DMS79 (cell line): Measurements from ENCODE around the gene USP19.

Experiments used
- DNase-seq: peaks from one replicate; lab custom pipeline; 2025; lab: John Stamatoyannopoulos, UW

Gene USP19

GRCh38 chr3:49134471-49135265 is 14.0 kb upstream of the USP19 start:
- no peak for DNase-seq

DNA sequence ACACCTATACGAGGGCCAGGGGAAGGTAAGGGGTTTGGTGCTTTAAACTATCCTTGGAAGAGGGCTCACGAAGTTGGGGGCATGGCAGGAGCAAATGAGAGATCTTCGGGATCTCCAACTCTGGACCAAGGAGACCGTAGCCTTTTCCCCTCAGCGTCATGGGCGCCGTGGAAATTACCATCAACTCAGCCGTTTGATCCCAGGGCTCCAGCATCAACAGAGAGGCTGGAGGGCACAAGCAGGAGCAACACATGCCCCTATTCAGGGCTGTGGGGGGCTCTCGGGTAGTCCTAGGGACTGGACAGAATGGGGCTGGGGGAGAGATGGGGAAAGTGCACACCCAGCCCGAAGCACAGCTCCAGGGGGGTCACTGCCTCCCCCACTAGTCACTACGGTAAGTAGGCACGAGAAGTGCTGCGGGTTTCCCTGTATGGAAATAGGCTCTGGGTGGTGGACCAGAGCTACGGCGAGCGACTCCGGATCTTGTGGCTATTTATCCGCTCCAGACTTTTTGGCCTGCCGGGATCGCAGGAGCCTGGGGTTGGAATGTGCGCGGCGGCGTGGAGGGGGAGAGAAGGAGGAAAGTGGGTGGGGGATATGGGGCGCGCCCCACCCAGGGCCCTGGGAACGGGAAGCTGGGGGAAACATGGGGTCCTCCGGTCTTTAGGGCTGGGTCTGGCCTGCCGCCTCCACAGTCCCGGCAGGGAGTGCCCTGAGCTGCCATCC is 12.8 kb upstream of the USP19 start:
- peak; percentile 17 for DNase-seq

- DNase-seq = no peak
These were observed 12.0 kb upstream of the USP19 start, which contains the start of gene LAMB2 for GRCh38 chr3:49132437-49133225. Gene LAMB2 (minus strand): TSS chr3:49133050. CDS start chr3:49132867, 183 bp downstream.

DNA sequence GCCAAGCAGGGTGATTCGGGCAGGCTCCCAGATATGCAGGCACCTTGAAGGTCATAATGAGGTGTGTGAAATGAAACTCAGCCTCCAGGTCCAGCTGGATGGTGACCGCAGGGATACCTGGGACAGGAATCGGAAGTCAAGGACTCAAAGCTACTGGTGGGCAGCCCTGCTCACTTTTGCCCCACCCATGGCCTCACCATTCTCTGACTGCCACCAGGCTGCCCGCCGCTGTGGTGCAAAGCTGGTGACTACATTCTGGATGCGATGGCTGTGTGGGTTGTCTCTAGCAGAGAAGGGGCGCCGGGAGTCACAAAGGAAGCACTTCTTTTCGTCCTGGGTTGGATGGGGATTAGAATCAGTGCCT is 11.4 kb upstream of the USP19 start:
- DNase-seq = no peak

DNA sequence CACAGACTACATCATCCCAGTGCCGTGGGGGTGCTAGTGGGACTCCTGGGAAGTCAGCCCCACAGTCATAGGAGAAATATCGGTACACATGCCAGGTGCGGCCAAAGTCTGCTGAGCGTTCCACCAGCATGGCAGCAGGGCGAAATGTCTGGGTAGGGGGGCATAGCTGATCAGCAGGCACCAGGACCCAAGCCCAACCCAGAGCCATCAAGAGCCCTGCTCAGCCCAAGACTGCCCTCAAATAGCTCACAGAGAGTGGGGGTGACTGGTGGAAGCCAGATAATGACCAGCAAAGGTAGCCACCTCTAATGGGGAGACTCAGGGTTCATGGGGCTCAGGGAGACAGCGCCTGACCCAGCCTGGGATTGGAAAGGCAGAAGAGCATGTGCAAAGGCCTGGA is 11.0 kb upstream of the USP19 start:
- no peak for DNase-seq

DNA sequence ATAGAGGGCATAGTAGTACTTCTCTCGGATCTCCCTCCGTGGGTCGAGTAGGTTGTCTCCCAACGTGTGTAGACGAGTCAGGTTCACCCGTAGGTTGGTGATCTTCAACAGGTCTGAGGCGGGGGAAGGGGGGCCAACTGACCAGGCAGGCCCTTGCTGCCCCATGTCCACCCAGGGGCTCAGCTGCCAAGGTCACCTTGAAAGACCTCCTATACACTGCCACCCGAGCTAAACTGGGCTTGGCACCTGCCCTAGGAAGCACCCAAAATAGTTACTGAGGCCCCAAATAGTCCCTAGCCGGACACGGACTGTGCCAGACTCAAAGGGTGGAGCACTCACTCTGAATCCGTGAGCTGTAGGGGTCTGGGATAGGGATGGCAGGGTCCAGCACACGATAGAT is 10.4 kb upstream of the USP19 start:
- no peak for DNase-seq

GRCh38 chr3:49124991-49125670 is 4.5 kb upstream of the USP19 start:
- DNase-seq = no peak

DNA sequence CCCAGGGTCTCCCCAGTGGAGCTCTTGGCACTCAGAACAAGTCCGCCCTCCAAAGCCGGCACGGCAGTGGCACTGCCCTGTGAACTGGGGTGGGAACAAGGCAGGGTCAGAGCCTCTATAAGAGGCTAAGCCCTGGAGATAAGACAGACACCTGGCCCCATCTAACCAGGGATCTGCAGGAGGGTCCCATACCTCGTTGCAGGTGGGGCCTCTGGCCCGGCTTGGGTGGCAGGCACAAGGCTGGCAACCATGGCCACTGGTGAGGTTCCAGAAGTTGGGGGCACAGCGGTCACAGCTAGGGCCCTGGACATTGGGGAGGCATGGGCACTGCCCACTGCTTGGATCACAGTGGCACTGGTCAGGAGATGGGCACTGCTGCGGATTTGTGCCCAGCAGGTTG is 3.6 kb upstream of the USP19 start:
- no peak for DNase-seq

- no peak for DNase-seq
These were observed 3.1 kb upstream of the USP19 start for GRCh38 chr3:49123687-49124086.

DNA sequence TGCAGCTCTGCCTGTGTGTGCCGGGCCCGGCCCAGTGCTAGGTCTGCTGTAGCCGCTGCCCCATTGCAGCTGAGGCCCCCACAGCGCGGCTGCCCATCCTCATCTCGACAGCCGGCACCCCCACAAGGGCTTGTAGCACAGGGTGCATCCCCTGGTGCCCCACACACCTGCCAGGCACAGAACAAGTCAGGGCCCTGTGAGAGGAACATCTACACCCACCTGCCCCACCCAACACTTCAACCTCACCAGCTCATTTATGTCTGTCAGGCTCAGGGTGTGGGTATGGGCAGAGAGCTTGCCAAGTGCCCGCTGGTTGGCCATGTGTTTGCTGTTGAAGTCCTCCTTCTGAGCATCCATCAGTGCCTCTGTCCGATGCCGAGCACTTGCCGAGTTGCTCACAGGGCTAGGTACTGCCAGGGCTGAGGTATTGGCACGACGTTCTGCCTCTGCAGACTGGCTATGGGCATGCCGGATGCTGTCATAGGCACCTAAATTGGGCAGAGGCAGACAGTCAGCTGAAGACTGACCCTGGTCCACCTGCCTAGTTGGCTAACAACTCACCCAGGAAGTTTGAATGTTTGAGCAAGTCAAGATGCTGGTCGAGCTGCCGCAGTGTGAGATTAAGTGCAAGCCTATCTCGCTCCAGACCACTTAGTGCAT is 2.4 kb upstream of the USP19 start:
- no peak for DNase-seq

DNA sequence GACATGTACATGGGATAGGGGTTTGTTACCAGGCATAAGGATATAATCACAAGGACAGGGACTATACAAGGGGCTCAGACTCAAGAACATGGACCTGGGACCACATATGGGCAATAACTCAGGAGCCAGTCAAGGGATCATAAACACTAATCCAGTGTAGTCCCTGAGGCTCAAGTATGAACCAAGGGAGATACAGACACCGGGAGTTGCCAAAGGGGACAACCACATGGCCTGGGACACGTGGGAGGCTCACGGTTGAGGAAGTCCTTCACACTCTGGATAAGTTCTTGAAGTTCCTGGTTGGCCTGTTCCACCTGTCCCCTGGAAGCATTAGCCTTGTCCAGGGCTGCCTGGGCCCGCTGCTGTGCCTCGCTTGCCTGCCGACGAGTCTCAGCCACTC is 1.8 kb upstream of the USP19 start:
- no peak for DNase-seq

DNA sequence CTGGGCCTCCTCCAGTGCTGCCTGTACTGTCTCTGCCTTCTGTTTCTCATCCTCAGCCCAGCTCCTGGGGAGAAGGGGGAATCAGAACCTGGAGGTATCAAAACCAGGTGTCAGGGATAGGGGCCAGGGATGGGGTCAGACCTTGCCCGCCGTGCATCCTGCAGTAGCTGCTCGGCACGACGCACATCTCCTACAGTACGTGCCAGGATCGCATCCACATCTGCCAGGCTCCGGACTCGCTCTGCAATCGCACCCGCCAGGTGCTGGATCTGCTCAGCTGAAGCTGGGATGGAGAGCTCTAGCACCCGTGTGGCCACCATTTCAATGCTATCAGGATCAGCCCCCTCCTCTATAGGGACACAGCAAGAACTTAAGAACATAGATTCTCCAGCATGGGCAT is 1.4 kb upstream of the USP19 start:
- no peak for DNase-seq

DNA sequence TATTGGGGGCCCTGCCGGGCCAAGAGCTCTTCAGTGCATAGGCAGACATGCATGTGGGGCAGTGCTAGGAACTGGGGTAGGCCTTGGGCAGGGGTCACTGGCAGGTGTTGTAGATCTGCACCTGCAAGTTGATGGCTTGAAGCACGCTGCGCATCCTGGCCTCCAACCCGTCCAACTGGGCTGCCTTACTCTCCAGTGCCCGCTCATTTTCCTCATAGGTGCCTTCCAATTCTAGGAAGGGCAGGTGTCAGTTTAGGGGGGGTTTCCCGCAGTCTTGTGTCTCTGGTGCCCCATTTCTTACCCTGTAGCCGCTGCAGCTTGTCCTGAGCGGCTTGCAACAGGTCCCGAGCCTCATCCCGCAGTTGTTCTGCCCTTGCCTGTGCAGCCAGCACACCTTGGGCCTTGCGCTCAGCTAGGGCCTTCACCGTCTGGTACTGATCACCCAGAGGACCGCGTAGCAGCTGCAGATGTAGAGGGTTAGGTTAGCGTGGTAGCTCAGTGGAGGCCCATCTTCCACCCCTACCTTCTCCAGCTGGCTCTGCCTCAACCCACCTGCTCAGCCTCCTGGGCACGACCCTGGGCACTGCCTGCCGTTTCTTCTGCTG is 611 bp upstream of the USP19 start:
- no peak for DNase-seq

GRCh38 chr3:49120096-49120437 is 556 bp downstream of the USP19 start:
- DNase-seq = no peak

DNA sequence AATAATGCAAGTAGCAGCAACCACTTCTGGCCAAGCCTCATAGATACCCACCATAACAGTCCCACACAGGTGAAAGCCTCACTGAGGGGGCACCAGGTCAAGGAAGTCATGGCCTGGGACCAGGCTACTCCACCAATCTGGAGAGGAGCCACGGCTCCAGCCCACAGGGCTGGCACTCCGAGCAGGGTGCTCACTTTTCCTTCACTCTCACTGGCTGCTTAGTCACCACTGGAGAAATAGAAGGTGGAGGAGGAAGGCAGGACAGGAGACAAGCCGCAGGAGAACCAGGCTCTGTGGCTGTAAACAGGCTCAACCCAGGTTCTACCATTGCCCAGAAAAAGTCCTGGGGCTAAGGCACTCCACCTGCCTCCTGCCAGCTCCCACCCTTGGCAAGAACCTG is 1.2 kb downstream of the USP19 start:
- no peak for DNase-seq

GRCh38 chr3:49119036-49119435 is 1.6 kb downstream of the USP19 start:
- no peak for DNase-seq

DNA sequence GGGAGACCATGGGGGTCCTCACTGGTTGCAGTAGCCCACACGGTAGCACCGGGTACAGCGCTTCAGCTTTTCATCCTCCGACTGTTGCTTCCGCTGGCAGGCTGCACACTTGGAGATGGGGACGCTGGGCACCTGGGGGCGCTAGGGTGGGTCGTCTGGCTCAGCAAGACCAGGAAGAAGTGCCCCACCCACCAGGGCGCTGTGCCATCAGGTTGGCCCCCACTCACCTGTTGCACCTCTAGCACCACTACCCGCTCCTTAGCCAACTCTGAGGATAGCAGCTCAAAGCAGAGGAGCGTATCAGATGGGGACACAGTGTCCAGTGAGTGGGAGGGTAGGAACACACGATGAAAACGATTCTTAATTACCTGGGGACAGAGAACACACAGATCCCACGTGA is 8.4 kb downstream of the USP19 start:
- no peak for DNase-seq

- DNase-seq = no peak
These were observed 9.3 kb downstream of the USP19 start for GRCh38 chr3:49111347-49111746.

- no peak for DNase-seq
These were observed 9.8 kb downstream of the USP19 start for GRCh38 chr3:49110780-49111179.

DNA sequence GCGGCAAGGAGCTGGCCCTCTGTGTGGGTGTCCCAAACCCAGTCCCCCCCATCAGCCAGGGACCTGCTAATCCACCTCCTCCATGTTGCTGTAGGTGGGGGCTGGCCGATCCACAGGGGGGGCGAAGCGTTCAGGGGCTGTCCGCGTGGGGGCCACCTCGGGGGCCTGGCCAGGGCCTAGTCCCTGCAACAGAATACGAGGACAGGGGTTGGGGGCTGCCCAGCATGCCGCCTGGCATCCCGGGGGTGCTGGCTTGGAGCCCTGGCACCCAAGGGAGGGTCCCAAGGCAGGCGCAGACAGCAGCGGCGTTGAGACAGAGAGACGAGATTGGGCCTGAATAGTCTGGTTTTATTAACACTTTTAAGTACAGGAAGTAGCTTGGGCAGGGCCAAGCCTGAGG is 12.3 kb downstream of the USP19 start:
- DNase-seq = no peak
